WTC11 (cell line): ENCODE data around the gene LRRC27. TPM values are rescaled to one million over a fixed set of nuclear protein-coding genes. Genes with fewer than 3 reads are reported as not detected.
"Not testable (repeated sequence)": the region's sequence is repeated elsewhere in the genome, so short reads cannot be mapped to it uniquely, and the experiment has no call there.

Source experiments
- ATAC-seq: fragments of 200-7000 bp; cut with Tn5 transposase; 2 replicates; pipeline ENCODE4 v1.10.0; 2021; ENCODE audit warnings: mild to moderate bottlenecking, moderate library complexity
- CTCF ChIA-PET: fragments of 300-600 bp; sonication (Branson Sonifier 250); formaldehyde crosslinking; loops from one replicate; lab custom pipeline; 2021; ENCODE audit warnings: antibody characterized with exemption; lab: Charles Lee
- POLR2A ChIA-PET: fragments of 350-600 bp; sonication (Branson Sonifier 250); formaldehyde crosslinking; loops from one replicate; lab custom pipeline; 2021; ENCODE audit warnings: antibody characterized with exemption; lab: Charles Lee
- DNase-seq: peaks from one replicate; pipeline ENCODE4 v3.0.0; 2021; ENCODE audit warnings: low spot score
- H3K27ac Mint-ChIP-seq: 2 replicates; pipeline ENCODE4 v1.8.0; 2021; ENCODE audit warnings: mixed read lengths
- H3K27me3 Mint-ChIP-seq: 2 replicates; pipeline ENCODE4 v1.8.0; 2021; ENCODE audit warnings: low read depth, mild to moderate bottlenecking, moderate library complexity, mixed read lengths
- H3K36me3 Mint-ChIP-seq: 2 replicates; pipeline ENCODE4 v1.8.0; 2021; ENCODE audit warnings: mixed read lengths
- H3K4me1 Mint-ChIP-seq: 2 replicates; pipeline ENCODE4 v1.8.0; 2022; ENCODE audit warnings: mixed read lengths
- H3K4me3 Mint-ChIP-seq: 2 replicates; pipeline ENCODE4 v1.8.0; 2021; ENCODE audit warnings: mild to moderate bottlenecking, moderate library complexity, mixed read lengths
- H3K9me3 Mint-ChIP-seq: 2 replicates; pipeline ENCODE4 v1.8.0; 2021; ENCODE audit warnings: mixed read lengths
- EMX1 ChIP-seq: fragments of 250-450 bp; sonication (Bioruptor Pico); IDR thresholded peaks from 2 replicates; pipeline ENCODE4 v1.8.0; 2021; ENCODE audit warnings: mild to moderate bottlenecking
- JUN ChIP-seq: sonication (generic); formaldehyde crosslinking; IDR thresholded peaks from 2 replicates; pipeline ENCODE4 v1.8.0; 2023; ENCODE audit warnings: mild to moderate bottlenecking, missing genetic modification reagents
- NR1H2 ChIP-seq: sonication (generic); formaldehyde crosslinking; IDR thresholded peaks from 2 replicates; pipeline ENCODE4 v1.9.0; 2021; ENCODE audit warnings: mild to moderate bottlenecking, moderate library complexity, missing genetic modification reagents
- SOX15 ChIP-seq: fragments of 250-450 bp; sonication (Bioruptor Pico); IDR thresholded peaks from 2 replicates; pipeline ENCODE4 v1.9.0; 2021; ENCODE audit warnings: mild to moderate bottlenecking
- ZNF281 ChIP-seq: sonication (generic); formaldehyde crosslinking; IDR thresholded peaks from 2 replicates; pipeline ENCODE4 v1.8.0; 2023; ENCODE audit warnings: mild to moderate bottlenecking, missing genetic modification reagents
- ZNF317 ChIP-seq: sonication (generic); formaldehyde crosslinking; IDR thresholded peaks from 2 replicates; pipeline ENCODE4 v1.8.1; 2023; ENCODE audit warnings: low read depth, mild to moderate bottlenecking, moderate library complexity, missing genetic modification reagents, borderline replicate concordance
- ZNF423 ChIP-seq: fragments of 250-450 bp; sonication (Bioruptor Pico); IDR thresholded peaks from 2 replicates; pipeline ENCODE4 v2.1.2; 2022; ENCODE audit warnings: mild to moderate bottlenecking, moderate library complexity
- total RNA-seq: library from RNA; stranded (reverse); gene quantifications from 3 replicates; pipeline ENCODE4 v1.2.3, GENCODE V29; 2021
- TF ChIP-seq, protein P1 (sequence below): sonication (generic); formaldehyde crosslinking; conservative IDR thresholded peaks from 2 replicates; pipeline ENCODE4 v1.8.1; 2022; ENCODE audit warnings: mild to moderate bottlenecking, missing genetic modification reagents
- TF ChIP-seq, protein P2 (sequence below): sonication (generic); formaldehyde crosslinking; IDR thresholded peaks from 2 replicates; pipeline ENCODE4 v1.8.1; 2023; ENCODE audit warnings: mild to moderate bottlenecking, missing genetic modification reagents
- TF ChIP-seq, protein P3 (sequence below): fragments of 250-450 bp; sonication (Bioruptor Pico); conservative IDR thresholded peaks from 2 replicates; pipeline ENCODE4 v1.9.0; 2021; ENCODE audit warnings: mild to moderate bottlenecking
- TF ChIP-seq, protein P4 (sequence below): sonication (generic); formaldehyde crosslinking; IDR thresholded peaks from 2 replicates; pipeline ENCODE4 v1.8.1; 2022; ENCODE audit warnings: missing genetic modification reagents, borderline replicate concordance
- TF ChIP-seq, protein P5 (sequence below): sonication (generic); formaldehyde crosslinking; IDR thresholded peaks from 2 replicates; pipeline ENCODE4 v1.8.1; 2022; ENCODE audit warnings: low read depth, missing genetic modification reagents, borderline replicate concordance

The LRRC27 gene
- total RNA-seq, 1 experiment from 2014 or later, result 4.4 TPM

DNA sequence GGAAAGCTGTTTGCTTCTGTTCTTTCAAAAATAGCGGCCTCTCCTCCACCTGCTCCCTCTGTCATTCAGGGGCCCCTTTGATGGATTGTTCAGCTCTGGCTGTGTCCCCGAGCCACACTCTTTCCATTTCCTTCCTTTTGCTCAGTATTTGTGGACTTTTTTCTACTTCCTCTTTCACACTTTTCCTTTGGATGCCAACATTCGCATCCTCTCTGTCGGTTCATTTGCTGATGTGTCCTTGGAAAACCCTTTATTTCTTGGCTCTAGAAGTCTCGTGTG is 53.3 kb downstream of the LRRC27 start (continued):
- TF ChIP-seq JUN (CRISPR knock-in tag), result no peak
- TF ChIP-seq, all 79 proteins: peak for 0

- peak overlapping the region; percentile 40 for H3K27ac Mint-ChIP-seq
- DNase-seq (no peak), ATAC-seq (no peak)
- peaks cover 6% of the 10 kb centered on the region for H3K4me1 Mint-ChIP-seq
- no peaks in the 10 kb centered on the region; the same call in 1 of the 2 replicates for H3K27me3 Mint-ChIP-seq
- no peaks in the 10 kb centered on the region for H3K36me3 Mint-ChIP-seq
- no peaks in the 10 kb centered on the region for H3K9me3 Mint-ChIP-seq
- ChIA-PET POLR2A (interaction anchor here (0.5 kb wide), 1 partner anchor 70 kb away, joined by 3 read pairs; no protein-coding TSS in a partner anchor), CTCF (interaction anchor here (2.4 kb wide), 1 partner anchor 25 kb away, joined by 7 read pairs; no protein-coding TSS in a partner anchor)
- TF ChIP-seq EMX1 (CRISPR knock-in tag) (no peak), SOX15 (CRISPR knock-in tag) (no peak)
- TF ChIP-seq, protein P1, sequence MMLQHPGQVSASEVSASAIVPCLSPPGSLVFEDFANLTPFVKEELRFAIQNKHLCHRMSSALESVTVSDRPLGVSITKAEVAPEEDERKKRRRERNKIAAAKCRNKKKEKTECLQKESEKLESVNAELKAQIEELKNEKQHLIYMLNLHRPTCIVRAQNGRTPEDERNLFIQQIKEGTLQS (CRISPR knock-in tag), result no peak
- TF ChIP-seq, protein P2, sequence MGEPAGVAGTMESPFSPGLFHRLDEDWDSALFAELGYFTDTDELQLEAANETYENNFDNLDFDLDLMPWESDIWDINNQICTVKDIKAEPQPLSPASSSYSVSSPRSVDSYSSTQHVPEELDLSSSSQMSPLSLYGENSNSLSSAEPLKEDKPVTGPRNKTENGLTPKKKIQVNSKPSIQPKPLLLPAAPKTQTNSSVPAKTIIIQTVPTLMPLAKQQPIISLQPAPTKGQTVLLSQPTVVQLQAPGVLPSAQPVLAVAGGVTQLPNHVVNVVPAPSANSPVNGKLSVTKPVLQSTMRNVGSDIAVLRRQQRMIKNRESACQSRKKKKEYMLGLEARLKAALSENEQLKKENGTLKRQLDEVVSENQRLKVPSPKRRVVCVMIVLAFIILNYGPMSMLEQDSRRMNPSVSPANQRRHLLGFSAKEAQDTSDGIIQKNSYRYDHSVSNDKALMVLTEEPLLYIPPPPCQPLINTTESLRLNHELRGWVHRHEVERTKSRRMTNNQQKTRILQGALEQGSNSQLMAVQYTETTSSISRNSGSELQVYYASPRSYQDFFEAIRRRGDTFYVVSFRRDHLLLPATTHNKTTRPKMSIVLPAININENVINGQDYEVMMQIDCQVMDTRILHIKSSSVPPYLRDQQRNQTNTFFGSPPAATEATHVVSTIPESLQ (CRISPR knock-in tag), result no peak
- TF ChIP-seq, protein P3, sequence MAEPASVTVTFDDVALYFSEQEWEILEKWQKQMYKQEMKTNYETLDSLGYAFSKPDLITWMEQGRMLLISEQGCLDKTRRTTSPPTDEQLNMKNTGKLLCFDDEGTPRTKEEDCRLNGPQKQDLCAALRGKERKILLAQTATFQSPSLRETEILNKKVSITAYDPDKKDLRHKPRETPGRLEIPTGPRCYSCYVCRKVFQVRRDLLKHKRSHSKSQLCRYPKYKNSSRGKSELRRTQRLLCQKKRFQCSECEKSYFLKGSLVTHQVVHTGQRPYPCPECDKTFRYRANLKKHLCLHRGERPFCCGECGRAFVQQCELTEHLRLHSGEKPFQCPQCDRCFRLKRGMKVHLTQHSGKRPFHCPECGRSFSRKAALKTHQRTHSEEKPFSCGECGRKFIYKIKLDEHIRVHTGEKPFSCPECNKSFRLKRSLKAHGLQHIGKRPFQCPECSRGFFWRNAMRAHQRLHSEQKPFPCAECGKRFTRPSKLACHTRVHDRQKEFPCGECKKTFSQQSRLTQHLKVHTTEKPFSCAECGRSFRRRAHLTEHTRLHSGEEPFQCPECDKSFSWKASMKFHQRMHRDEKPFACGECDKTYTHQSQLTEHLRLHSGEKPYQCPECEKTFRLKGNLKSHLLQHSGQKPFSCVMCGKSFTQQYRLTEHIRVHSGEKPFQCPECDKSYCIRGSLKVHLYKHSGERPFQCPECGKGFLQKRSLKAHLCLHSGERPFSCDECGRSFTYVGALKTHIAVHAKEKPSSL (CRISPR knock-in tag), result no peak
- TF ChIP-seq, protein P4, sequence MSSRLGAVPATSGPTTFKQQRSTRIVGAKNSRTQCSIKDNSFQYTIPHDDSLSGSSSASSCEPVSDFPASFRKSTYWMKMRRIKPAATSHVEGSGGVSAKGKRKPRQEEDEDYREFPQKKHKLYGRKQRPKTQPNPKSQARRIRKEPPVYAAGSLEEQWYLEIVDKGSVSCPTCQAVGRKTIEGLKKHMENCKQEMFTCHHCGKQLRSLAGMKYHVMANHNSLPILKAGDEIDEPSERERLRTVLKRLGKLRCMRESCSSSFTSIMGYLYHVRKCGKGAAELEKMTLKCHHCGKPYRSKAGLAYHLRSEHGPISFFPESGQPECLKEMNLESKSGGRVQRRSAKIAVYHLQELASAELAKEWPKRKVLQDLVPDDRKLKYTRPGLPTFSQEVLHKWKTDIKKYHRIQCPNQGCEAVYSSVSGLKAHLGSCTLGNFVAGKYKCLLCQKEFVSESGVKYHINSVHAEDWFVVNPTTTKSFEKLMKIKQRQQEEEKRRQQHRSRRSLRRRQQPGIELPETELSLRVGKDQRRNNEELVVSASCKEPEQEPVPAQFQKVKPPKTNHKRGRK (CRISPR knock-in tag), result no peak
- no peak overlapping the region for H3K4me3 Mint-ChIP-seq
These were observed 53.9 kb downstream of the LRRC27 start for GRCh38 chr10:132385721-132386418.

GRCh38 chr10:132386419-132386831 is 54.4 kb downstream of the LRRC27 start:
- TF ChIP-seq, protein P5, sequence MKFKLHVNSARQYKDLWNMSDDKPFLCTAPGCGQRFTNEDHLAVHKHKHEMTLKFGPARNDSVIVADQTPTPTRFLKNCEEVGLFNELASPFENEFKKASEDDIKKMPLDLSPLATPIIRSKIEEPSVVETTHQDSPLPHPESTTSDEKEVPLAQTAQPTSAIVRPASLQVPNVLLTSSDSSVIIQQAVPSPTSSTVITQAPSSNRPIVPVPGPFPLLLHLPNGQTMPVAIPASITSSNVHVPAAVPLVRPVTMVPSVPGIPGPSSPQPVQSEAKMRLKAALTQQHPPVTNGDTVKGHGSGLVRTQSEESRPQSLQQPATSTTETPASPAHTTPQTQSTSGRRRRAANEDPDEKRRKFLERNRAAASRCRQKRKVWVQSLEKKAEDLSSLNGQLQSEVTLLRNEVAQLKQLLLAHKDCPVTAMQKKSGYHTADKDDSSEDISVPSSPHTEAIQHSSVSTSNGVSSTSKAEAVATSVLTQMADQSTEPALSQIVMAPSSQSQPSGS, result no peak
- TF ChIP-seq, protein P4 (CRISPR knock-in tag), result no peak
- no peak for TF ChIP-seq JUN (CRISPR knock-in tag)
- no peak for TF ChIP-seq ZNF281
- no peak for TF ChIP-seq ZNF317 (CRISPR knock-in tag)
- TF ChIP-seq ZNF423 (CRISPR knock-in tag), result no peak
- TF ChIP-seq NR1H2 (CRISPR knock-in tag), result no peak
- TF ChIP-seq, all 79 proteins: peak for 0
- CTCF ChIA-PET, result interaction anchor here (2.4 kb wide), 1 partner anchor 26 kb away, joined by 7 read pairs; no protein-coding TSS in a partner anchor
- POLR2A ChIA-PET, result no interaction called here
- Mint-ChIP-seq H3K4me1 (peaks cover 6% of the 10 kb centered on the region), H3K27me3 (no peaks in the 10 kb centered on the region; the same call in 1 of the 2 replicates), H3K36me3 (no peaks in the 10 kb centered on the region), H3K27ac (no peak overlapping the region), H3K9me3 (no peaks in the 10 kb centered on the region), H3K4me3 (no peak overlapping the region)
- DNase-seq (no peak), ATAC-seq (no peak)

DNA sequence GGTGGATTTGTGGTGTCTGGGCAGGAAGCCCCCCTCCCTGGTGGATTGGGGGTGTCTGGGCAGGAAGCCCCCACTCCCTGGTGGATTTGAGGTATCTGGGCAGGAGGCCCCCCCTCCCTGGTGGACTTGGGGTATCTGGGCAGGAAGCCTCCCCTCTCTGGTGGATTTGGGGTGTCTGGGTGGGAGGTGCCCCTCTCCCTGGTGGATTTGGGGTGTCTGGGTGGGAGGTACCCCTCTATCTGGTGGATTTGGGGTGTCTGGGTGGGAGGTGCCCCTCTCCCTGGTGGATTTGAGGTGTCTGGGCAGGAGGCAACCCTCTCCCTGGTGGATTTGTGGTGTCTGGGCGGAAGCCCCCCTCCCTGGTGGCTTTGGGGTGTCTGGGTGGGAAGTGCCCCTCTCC is 54.9 kb downstream of the LRRC27 start:
- H3K36me3 Mint-ChIP-seq, POLR2A ChIA-PET, H3K4me3 Mint-ChIP-seq, H3K4me1 Mint-ChIP-seq, DNase-seq, H3K9me3 Mint-ChIP-seq, H3K27ac Mint-ChIP-seq, H3K27me3 Mint-ChIP-seq, ATAC-seq: not testable (repeated sequence)
- CTCF ChIA-PET, result interaction anchor here (0.7 to 1.1 kb wide), 6 partner anchors 14 to 67 kb away, joined by 5 to 10 read pairs (median 8); no protein-coding TSS in a partner anchor
